ENCODE measurements around the gene PTBP2.

Gene PTBP2, protein sequence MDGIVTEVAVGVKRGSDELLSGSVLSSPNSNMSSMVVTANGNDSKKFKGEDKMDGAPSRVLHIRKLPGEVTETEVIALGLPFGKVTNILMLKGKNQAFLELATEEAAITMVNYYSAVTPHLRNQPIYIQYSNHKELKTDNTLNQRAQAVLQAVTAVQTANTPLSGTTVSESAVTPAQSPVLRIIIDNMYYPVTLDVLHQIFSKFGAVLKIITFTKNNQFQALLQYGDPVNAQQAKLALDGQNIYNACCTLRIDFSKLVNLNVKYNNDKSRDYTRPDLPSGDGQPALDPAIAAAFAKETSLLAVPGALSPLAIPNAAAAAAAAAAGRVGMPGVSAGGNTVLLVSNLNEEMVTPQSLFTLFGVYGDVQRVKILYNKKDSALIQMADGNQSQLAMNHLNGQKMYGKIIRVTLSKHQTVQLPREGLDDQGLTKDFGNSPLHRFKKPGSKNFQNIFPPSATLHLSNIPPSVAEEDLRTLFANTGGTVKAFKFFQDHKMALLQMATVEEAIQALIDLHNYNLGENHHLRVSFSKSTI

DNA sequence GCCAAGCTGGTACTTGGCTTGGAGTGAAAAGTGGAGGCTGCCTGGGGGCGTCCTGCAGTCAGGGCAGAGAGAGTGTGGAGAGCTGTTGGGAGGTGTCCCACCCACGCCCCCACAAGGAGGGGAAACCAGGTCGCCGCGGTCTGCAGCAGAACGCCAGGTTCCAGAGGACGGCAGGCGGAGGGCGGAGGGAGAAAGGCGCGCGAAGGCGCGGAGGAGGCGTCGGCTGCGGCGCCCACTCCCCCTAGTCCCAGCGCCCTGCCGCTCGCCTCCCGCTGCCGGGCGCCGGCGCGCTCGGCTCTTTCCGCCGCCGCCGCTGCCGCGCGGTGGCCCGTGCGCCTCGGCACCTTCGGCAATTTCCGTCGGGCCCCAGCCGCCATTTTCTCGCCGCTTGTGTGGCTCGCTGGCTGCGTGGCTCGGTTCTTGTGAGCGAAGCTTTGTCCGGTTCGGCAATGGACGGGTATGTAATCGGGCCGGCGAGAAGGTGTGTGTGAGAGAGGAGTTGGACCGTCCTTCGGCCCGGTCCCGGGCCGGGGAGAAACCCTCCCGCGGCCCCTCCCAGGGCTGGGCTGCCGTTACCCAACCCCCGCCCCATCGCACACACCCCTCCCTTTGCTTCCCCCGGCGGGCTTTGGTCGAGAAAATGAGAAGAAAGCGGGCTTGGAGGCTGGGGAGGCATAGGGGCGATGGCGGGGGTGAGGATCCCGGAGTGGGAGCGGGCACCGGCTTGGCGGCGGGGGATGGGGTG lies at the start of gene PTBP2:
Gene PTBP2, plus strand, starts transcription at position 369 of the 745 bp plus-strand sequence. Its CDS starts 81 bp downstream, at position 450.
- peak; percentile 52 to 66 for DNase-seq (ENCODE audit: low read depth in 2 of 2)

DNA sequence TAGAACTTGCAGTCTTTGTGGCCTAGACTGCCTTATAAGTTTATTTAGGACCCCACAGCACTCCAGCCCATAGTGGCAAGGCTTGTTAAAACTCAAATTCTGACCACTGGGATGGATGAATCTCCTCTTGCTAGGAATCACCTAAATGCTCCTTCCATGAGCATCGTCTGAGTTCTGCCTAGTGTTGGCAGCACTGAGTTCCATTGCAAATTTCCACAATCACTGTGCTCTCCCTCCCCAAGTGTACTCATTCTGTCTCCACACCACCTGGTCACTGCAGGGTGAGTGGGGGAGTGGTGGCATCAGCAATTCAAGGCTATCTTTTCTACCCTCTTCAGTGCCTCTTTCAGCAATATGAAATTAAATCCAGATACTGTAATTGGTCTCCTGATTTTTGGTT lies 46.7 kb upstream of the PTBP2 start:
- no peak for DNase-seq (ENCODE audit: low read depth in 2 of 2)

DNA sequence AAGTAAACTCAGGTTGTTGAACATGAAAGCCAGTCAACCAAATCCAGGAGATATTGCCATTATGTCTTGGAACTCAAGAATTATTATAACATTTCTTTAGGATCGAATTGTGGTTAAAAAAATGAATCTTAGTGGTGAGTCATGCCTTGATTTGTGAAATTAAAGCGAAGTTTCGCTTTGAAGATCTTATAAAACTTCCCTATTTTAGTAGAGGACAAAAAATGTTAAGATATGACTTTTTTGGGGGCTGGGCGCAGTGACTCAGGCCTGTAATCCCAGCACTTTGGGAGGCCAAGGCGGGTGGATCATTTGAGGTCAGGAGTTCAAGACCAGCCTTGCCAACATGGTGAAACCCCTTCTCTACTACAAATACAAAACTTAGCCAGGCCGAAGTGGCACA lies 39.5 kb upstream of the PTBP2 start:
- DNase-seq (ENCODE audit: low read depth in 2 of 2), result no peak

DNA sequence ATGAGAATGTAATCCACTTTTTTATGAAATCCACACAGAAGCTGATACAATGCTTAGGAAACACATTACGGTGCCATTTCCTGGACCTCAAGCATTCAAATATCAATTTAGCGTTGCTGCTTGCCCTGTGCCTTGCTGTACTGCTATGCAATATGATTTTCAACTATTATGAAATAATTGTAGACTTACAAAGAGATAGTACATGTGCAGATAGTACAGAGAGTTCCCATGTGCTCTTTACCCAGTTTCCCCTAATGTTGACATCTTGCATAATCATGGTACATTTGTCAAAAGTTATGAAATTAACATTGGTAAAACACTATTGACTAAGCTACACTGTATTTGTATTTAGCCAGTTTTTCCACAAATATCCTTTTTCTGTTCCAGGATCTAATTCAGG lies 37.7 kb upstream of the PTBP2 start:
- no peak for DNase-seq (ENCODE audit: low read depth in 2 of 2)

DNA sequence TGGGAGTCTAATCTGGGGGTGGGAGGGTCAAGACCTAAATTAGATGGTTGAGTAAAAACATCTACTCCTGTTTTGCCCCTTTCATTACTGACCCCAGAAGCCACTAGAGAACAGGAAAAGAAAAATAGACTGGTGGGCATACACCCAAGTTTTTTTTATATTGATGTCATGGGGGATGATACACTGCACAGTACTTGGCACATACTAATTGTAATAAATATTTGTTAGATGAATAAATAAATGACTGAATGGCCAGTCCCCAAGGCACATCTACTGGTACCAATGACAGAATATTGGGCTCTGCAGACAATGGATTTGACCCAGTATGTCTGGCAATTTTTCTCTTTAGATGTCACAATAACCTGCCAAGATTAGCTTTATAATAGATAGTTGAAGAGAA lies 36.8 kb upstream of the PTBP2 start:
- DNase-seq (ENCODE audit: low read depth in 2 of 2), result no peak

DNA sequence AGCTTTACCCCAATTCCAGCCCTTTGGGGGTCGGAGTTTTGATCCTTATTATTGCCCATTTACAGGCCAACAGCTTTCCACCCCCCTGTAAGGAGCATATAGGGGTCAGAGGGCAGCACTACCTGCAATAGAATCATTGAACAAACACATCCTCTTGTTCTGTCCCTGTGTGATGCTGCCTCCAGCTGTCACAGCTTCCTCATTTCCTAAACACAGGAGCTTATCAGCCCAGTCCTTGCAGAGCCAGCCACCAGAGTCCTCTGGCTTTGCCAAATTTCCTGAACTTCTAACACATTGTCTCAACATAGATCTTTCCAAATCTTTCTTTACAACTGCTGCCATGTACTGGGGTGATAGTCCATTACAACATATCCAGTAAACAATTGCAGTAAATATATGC lies 32.8 kb upstream of the PTBP2 start:
- DNase-seq (ENCODE audit: low read depth in 2 of 2), result no peak

DNA sequence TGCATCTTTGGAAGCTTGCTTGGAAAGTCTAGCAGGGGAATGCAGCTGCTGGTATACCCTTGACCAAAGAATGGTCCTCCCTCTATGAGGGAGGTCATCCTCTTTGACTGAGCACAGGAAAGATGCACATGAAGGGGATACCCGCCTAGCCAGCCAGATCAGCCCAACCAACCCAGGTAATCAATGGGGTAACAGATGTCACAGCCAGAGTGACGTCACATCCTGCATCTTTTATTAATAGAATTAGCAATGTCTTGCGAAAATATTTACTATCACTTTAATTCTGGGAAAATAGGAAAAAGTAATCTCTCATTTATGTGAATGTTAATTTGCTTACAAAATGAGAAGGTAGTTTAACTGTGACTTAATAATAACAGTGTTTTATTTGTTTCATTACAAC lies 25.6 kb upstream of the PTBP2 start:
- DNase-seq (ENCODE audit: low read depth in 2 of 2), result no peak

DNA sequence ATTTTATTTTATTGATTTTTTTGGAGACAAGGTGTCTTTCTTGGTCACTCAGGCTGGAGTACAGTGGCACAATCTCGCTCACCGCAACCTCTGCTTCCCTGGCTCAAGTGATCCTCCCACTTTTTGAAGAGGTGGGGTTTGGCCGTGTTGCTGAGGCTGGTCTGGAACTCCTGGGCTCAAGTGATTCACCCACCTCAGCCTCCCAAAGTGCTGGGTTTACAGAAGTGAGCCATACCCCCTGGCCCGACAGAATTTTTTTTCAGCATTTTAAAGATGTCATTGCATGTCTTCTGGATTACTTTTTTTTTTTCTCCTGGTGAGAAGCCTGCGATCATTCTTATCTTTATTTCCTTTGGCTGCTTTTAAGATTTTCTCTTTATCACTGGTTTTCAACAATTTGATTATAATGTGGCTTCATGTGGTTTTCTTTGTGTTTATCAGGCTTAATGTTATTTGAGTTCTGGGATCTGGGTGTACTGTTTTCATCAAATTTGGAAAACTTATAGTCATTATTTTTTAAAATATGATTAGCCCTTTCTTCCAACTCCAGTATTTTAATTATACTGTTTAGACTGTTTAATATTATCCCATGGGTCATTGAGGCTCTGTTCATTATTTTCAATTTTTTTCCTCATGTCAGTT lies 23.1 kb upstream of the PTBP2 start:
- DNase-seq (ENCODE audit: low read depth in 2 of 2), result no peak

DNA sequence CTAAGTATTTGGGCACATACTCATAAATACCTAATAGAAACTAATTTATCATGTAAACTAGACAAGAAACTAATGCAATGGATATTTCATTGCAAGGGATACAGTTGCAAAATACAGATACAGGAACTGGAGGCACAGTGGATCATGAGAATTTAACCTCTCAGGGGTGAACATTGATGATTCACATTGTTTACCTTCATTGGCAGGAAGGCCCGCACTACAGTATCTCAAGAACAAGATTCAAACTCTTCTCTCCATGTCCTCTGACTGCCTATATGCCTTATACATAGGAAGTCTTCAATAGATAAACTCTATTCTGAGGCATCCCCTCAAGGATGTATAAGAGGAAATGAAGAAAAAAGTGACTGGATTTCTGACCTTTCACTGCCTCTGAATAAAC lies 18.4 kb upstream of the PTBP2 start:
- no peak for DNase-seq (ENCODE audit: low read depth in 2 of 2)

DNA sequence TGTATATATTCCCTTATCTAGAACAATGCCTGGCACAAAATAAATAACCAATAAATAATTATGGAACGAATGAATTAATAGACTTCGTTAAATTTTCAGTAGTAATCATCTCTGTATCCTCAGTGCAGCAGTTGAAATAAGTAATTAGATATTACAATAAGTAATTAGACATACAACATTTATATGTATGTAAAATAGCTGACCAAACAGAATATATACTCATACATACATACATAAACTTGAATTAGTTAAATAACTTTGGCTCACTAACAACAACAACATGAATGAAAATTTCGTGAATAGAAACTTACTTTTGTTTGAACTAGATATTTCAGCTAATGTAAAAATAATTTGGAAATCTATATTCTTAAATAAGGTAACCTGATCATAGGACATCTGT lies 14.6 kb upstream of the PTBP2 start:
- DNase-seq (ENCODE audit: low read depth in 2 of 2), result no peak

DNA sequence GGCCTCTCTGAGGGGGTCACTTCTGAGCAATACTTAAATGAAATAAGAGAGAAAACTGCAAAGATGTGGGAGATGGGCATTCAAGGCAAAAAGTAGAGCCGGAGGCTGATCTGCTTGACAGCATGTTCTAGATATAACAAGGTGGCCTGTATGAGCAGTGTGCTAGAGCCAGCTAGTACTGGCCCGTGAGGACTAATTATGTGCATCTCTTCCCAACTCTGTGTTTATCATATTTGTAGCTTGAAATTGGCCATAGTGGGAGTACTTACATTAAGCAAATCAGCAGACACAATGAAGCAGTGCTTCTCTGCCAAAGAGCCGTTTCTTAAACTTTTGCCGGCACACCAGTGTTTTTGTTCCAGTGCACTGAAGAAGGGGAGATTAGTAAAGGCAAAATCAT lies 13.1 kb upstream of the PTBP2 start:
- no peak for DNase-seq (ENCODE audit: low read depth in 2 of 2)

DNA sequence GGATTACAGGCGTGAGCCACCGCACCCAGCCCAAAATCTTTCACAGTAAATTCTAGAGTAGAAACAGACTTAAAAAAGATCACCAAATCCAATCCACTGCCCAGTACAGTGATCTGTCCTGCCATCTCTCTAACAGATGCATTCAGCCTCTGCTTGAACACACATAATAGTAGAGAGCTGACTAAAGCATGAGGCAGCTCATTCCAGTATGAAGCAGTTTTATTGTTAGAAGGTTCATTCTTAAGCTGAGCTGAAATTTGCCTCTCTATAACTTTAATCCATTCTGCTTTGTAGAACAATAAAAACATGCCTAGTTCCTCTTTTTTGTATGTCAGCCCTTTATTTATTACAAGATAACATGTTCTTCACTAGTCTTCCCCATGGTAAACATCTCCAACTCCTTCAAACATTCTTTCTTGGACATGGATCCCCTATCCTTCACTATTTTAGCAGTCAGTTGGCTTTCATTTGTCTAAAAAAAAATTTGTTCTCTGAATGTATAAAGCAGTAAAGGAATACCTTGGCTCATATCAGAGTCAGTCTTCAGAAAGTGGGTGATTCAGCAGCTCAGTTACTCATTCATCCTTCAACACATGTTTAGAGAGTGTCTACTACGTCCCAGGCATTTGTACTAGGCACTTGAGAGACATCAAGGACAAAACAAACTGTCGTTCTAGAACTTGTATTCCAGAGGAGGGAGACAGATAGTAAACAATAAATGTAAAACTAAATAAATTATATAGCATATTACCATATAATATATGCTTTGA lies 10.7 kb upstream of the PTBP2 start:
- no peak for DNase-seq (ENCODE audit: low read depth in 2 of 2)

DNA sequence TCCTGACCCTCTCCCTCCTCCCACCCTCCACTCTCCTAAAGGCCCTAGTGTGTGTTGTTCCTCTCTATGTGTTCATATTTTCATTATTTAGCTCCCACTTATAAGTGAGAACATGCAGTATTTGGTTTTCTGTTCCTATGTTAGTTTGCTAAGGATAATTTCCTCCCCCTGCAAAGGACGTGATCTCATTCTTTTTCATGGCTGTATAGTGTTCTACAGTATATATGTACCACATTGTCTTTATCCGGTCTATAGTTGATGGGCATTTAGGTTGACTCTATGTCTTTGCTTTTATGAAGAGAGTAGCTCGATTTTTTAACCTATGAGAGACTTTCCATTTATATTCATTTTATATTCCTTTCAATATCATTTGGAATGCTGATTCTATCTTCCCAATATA lies 7.9 kb upstream of the PTBP2 start:
- no peak for DNase-seq (ENCODE audit: low read depth in 2 of 2)

DNA sequence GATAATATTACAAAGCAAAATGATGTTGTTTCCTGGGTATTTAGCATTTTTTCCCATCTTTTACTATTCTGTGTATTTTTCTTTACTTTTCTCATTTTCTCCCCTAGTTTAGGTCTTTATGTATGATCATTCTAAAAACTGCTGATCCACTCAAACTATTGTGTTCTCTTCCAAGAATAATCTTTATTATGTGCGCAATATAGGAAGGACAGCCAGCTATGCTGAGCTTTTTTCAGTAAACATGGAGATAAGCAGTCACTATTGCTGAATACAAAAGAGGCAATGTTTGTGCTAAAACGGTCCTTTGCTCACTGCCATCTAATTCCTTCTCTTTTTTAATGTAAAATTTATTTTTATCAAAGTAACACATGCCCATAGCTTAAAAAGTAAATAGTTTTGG lies 6.7 kb upstream of the PTBP2 start:
- DNase-seq (ENCODE audit: low read depth in 2 of 2), result no peak

DNA sequence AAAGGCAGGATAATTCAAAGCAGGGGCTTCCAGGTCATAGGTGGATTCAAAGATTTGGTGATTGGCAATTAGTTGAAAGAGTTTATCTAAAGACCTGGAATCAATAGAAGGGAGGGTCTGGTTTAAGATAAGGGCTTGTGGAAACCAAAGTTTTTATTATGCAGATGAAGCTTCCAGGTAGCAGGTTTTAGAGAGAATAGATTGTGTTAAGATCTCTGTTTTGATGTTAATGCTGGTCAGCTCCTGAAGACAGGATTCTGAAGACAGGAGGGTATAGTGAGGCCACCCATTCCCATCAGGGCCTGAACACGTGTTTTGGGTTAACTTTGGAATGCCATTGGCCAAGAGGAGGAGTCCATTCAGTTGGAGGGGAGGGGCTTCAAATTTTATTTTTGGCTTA lies 6.1 kb upstream of the PTBP2 start:
- DNase-seq (ENCODE audit: low read depth in 2 of 2), result no peak

DNA sequence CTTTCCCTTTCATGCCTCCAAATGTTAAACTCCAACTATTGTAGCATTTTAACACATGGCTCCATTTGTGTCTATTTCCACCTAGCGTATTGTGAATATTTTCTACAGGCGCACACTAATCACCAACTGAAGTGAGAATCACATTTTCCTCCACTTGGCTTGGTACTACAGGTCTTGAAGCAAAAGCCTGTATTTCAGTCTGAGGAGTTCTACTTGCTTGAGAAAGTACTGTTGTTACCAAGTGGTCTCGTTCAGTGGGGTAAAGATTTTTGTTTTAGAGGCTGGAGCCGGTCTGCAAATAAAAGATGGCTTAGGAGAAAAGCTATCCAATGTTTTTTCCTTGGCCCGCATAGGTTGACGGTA lies 550 bp upstream of the PTBP2 start:
- DNase-seq (ENCODE audit: low read depth in 2 of 2), result no peak

DNA sequence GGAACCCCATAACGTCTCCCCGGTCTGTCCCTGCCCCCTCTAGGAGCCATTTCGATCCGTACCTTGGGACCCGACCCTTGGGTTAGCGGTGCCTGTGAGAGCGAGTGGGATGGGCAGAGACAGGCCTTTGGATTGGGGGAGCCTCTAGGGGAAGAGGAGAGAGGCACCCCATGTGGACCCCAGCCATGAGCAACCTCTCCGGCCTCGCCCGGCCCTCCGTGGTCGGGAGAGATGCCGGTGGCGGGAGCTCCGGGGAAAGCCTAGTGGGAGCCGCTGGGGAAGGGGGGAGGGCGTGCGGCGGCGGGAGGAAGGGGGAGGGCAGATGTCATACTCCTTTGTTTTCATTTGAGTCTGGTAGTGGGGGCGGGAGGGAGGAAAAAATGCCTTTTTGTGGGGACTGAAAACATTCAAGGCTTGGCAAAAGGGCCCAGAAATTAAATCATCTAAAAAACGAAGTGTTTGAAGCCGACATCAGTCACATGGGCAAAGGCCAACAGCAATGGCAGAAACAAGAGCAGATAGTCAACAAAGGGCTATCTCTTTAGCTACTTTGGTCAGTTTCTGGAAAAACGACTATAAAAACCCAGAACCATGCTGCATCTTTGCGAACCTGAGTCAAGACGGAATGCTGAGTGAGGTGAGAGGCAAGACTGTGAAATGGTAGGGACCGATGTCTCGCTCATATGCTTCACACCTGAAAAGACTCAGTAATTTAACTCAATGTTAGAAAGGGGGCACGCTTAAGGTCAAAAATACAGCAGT lies 758 bp downstream of the PTBP2 start:
- DNase-seq (ENCODE audit: low read depth in 2 of 2), result peak in 1 of 2 donors; percentile 8

DNA sequence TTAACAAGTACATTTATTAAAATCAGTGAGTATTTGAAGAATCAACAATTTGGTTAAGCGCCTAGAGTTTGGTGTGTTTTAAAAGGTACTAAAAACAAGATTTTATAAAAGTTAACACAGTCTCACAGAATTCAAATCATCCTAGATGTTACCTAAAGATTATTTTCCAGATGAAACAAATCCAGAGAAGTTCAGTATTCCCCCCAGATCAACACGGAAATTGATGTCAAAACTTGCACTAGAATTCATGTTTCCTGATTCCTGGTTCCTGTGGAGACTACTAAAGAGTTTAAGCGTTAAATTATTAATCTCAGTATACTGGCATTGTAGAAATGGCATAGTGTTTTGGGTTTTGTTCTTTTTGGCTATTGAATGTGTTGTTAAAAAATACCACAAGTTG lies 1.4 kb downstream of the PTBP2 start:
- no peak for DNase-seq (ENCODE audit: low read depth in 2 of 2)

DNA sequence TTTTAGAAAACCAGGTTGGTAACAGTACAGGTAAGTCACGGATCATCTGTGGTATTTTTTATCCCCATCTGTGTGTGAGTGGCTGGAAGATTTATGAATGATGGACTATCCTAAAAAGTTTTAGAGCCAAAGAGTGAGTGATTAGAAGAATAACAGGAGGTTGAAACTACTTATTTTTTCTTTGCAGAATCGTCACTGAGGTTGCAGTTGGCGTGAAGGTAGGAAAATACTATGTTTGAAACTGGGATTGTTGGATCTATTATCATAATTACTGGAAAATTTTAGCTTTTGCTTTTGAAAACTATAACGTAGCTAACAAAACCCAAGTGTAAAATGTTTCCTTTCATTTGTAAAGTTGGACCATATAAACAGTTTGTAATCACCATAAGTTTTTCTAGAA lies 1.8 kb downstream of the PTBP2 start:
- no peak for DNase-seq (ENCODE audit: low read depth in 2 of 2)

DNA sequence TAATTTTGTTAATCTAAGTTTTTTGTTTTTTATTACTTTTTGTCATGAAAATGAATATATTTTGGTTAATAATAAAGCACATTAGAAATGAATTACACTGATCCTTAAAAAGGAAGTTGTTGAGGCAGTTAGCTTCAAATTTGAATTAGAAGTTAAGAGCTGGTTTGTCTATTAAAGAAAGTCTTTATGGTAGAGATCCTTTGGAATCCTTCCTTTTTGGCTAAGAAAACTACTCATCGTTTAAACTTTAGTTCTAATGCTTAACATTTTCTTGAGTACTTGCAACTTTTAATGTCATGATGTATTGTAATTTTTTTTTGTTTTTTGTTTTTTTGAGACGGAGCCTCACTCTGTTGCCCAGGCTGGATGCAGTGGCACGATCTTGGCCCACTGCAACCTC lies 2.4 kb downstream of the PTBP2 start:
- DNase-seq (ENCODE audit: low read depth in 2 of 2), result no peak

DNA sequence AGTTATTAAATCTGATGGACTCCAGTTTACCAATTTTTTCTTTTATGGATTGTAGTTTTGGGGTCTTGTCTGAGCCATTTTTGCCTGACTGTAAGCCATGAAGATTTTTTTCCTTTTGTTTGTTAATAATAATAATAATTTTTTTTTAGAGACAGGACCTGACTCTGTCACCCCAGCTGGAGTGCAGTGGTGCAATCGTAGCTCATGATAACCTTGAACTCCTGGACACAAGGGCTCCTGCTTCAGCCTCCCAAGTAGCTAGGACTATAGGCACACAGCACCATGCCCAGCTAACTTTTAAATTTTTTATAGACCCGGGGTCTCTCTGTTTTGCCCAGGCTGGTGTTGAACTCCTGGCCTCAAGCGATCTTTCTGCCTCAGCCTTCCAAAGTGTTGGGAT lies 6.3 kb downstream of the PTBP2 start:
- DNase-seq (ENCODE audit: low read depth in 2 of 2), result no peak
